A673 (cell line): ENCODE measurements around the gene SGK1.

Experiments
- CTCF ChIP-seq: fragments of 300-800, 200-600 bp; sonication (generic); conservative IDR thresholded peaks from 2 replicates; pipeline ENCODE4 v1.5.1; 2017; ENCODE audit warnings: low read depth, mild to moderate bottlenecking, antibody characterized with exemption, low read length, moderate library complexity, mixed read lengths
- EZH2 ChIP-seq: fragments of 200-600 bp; sonication (generic); IDR thresholded peaks from 2 replicates; pipeline ENCODE4 v1.6.1; 2017; ENCODE audit warnings: borderline replicate concordance, low read depth, mild to moderate bottlenecking, mixed read lengths, antibody characterized with exemption, low read length; ENCODE audit not compliant: poor library complexity, severe bottlenecking

DNA sequence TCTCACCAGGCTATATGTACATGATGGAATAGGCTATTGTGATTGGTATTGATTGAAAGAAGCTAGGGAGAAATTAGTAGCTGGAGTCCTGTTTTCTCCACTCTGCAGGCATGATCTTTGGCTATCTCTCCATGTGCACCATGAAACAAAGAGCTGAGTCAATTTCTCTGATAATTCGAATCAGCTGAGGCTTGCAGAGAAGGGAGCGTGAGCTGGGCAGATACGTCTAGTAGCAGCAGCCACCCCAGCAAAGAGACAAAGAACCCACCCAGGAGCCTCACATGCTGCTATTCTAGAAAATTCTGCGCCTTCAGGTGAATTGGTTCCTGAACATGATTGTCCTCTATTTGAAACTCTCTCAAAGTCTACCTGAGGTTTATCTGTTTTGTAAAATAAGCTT is 6.9 kb upstream of the SGK1 start:
- TF ChIP-seq CTCF (no peak), EZH2 (no peak)
